ENCODE measurements around the gene PLB1.
"Not testable (repeated sequence)": the region's sequence is repeated elsewhere in the genome, so short reads cannot be mapped to it uniquely, and the experiment has no call there.

The PLB1 gene

DNA sequence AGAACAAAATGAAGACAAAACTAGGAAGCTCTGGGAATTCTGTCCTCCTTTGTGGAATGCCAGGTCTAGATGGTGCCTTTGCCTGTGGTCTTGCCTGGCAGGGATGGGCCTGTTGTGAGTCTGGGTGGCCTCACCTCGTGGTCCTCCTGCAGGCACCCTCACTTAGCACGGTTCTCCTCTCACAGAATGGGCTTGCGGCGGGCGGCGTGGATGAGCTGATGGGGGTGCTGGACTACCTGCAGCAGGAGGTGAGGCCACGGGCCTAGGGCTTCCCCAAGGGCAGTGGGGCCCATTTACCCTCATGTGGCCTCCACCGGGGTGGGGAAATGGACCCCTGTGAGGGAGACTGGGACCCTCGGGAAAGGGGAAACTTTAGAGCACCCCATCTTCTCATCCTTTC, 42.3 kb downstream of the PLB1 start:
- DNase-seq (ENCODE audit: low spot score) = no peak

DNA sequence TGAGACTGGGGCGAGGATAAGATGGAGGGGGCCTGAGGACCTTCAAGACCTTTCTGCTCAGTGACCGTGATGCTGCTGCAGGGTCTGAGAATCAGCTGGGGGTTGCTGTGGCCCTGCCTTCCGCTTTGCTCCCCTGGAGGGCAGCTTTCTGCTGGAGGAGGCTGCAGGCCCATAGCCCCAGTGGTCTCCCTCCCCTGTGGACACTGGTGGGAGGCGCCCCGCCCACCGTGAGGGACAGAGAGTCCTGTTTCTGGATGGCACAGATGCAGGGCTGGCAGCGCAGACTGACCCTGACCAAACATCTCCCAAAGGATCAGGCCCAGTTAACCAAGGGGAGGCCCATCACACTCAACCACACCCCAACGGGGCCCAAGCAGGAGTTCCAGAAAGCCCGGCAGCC, 42.8 kb downstream of the PLB1 start:
- DNase-seq (ENCODE audit: low spot score) = no peak

DNA sequence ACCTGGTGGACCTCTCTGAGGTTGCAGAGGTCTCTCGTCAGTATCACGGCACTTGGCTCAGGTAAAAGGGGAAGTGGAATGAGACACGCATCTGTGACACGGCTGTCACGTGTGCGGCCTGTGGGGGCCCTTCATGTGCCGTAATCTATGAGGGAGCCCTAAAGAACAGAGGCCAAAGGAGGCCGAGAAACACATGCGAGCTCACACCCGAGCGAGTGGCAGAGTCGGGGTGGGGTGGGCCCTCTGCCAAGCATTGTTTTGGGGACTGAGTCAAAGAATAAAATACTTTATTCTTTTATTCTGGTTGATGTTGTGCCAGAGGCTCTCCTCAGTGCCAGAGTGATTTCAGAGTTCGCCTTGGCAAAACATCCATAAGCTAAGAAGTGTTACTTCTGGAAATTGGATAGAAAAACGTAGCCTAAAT, 43.3 kb downstream of the PLB1 start:
- no peak for DNase-seq (ENCODE audit: low spot score)

DNA sequence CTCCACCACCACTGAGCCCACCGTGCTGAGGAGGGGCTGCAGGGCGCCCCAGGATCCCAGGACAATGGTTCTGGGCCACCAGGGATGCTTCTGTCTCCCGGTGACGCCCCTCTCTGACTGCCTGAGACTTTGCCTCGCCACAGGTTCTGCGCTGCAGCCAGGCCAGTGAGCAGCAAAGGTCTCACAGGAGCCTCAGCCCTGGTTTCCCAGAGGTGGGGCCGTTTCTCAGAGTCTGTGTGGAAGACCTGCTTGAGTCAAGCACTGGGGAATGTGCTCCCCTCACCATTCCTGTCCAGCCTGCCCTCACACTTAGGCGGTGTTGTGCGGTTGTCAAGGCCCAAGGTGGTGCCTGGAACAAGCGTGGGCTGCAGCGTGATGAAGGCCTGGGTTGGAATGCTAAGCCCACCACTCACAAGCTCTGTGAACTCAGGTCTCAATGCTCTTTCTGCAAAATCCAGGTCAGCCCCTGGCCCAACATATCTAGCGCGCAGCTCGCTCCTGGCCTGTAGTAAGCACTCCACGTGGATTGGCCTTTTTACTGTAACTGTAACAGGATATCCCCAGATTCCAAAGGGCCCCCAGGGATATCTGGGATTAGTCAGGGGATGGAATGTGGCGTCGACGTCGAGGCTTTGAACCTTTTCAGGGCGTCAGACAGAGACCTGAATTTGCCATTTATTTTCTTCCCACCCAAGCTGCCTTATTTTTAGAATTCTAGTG, 47.6 kb downstream of the PLB1 start:
- no peak for DNase-seq (ENCODE audit: low spot score)

DNA sequence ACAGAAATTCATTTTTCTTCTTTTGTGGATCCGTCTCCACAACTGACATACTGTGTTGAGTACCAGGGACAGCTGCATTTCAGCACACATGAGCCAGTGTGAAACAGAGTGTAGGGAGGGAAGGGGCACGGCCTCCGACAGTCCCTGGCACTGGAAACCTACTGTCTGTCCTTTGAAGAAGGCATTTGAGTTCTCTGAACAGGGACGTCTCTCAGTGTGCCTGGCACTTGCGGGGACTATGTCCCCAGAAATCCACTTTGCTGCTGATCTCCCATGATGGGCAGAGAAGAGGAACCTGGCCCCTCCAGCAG, 48.1 kb downstream of the PLB1 start:
- DNase-seq (ENCODE audit: low spot score) = no peak

DNA sequence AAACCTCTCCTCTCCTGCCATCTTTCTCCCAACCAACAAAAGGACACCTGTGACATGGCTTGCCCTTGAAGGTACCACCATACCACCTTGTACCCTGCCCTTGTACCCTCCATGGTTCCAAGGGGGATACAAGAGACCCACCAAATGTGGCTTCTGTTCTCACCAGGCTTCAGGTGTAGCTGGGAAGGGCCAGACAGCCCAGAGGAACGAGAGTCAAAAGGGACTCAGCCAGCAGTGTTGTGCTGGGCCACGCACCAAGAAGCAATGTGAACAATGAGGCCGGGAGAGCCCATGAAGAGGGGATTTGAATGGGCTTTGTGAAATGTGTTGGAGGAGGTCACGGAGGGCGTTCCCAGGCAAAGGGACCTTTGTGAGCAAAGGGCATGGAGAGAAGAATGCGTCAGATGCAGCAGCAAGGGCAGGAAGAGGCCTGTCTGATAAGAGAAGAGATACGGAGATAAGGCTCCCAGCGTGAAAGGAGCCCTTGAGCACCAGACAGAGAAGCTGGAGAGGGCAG, 48.6 kb downstream of the PLB1 start:
- DNase-seq (ENCODE audit: low spot score) = no peak

GRCh38 chr2:28544922-28545589, 49.2 kb downstream of the PLB1 start:
- DNase-seq (ENCODE audit: low spot score) = no peak

DNA sequence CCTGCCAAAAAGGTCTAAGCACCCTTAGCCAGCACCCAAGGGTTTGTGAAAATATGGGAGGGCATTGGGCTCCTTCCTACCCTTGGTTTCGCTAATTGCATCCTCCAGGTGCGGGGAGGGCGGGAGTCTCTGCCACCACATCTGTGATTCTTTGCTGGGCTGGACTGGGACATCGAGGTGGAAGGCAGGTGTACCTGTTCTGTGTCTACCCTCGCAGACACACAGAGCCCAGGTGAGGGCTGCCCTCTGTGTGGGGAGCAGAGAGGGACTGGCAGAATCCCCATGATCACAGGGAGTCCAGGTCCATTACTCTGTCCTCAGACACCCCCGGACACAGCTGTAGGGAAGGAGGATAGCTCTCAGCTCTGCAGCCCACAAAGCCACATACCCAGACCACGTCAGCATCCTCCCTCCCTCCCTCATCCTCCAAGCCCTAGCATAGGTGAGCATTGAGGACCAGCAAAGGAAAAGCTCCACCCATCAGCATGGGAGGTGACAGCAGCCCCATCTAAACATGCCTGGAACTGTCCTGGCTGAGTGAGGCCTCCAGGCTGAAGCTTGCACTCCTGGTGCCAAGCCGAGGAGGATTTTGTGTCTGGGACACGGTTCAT, 49.8 kb downstream of the PLB1 start:
- no peak for DNase-seq (ENCODE audit: low spot score)

DNA sequence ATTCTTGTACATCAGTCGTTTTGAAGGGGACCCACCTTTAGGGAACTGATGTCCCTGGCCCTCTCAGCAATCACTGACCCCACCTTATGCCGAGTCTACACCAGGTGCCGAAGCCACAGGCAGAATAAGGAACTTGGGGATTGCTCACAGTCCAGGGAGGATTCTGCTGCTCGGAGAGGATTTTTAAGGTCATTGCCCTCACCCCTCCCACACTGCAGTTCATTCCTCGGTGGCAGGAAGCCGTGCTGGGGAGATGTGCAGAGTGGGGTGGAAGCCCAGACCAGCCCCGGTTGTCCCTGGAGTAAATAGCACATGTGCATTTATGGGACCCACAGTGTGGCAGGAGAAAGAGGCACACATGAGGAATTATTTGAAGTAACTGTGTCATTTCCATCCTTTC, 50.4 kb downstream of the PLB1 start:
- no peak for DNase-seq (ENCODE audit: low spot score)

- DNase-seq (ENCODE audit: low spot score) = no peak
Observed at GRCh38 chr2:28547223-28547860, 51.5 kb downstream of the PLB1 start.

DNA sequence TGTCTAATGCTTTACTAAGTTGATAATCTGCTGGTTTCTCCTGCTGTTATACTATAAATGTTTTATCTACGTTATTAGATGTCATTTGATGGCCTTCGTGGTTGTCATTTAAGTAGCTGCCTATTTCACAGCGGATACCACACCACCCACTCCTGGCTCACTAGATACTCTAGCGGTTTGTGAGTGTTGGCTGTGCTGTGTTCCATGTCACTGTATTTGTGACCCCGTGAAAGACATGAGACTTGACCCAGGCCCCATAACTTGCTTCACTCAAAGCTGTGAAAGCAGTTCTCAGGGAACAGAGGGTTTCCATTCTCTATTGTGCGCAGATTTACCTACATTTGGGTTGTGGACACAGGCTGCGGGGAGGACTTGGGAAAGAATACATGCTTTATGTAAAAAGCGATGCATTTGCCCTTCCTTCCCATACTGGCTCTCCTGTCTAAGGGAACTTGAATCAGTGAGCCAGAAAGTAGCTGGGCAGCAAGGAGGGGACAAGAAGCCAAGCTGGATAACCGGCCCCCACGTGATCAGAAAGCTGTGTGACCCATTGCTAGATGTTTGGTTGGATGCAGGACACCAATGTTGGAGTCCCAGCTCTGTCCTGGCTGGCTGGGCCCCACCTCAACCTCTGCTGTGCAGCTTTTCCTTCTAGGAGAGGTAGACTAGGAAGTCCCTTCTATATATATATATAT, 52.2 kb downstream of the PLB1 start:
- no peak for DNase-seq (ENCODE audit: low spot score)

DNA sequence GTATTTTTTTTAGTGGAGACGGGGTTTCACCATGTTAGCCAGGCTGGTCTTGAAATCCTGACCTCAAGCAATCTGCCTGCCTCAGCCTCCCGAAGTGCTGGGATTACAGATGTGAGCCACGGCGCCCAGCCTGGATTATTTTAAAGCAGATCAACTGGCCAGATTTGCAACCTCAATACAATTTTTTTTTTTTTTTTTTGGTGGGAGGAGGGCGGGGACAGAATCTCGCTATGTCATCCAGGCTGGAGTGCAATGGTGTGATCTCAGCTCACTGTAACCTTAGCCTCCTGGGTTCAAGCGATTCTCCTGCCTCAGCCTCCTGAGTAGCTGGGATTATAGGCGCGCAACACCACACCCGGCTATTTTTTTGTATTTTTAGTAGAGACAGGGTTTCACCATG, 54.5 kb downstream of the PLB1 start:
- DNase-seq (ENCODE audit: low spot score) = not testable (repeated sequence)

DNA sequence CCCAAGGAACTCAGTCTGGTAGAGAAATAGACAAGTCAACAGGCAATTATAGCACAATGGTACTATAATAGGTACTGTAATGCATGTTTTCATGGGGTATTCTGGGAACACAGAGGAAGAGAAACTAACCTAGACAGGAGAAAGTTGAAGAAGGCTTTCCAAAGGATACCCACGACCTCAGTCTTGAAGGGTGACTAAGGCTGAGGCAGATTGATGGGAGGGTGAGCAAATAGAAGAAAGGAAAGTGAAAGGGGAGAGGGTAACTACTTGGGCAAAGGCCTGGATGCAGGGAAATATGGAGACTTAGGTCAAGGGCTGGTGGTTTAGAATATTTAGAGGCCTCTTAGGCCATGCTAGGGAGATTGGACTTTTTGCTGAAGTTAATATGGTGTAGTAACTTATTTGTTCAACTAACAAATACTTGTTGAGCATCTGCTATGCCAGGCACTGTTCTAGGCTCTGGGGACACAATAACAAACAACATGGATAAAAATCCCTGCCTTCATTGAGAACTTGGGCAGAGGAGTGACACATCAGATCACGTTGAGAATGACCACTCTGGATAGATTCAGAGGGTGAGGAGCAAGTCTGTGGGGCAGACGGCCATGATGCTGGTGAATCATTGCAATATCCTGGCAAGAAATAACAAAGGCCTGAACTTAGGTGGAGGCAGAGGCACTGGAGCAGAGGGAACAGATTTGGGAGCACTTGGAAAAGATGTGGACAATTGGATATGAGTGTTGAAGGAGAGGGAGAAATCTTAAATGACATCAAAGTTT, 56.4 kb downstream of the PLB1 start:
- DNase-seq (ENCODE audit: low spot score) = no peak

- no peak for DNase-seq (ENCODE audit: low spot score)
Observed at GRCh38 chr2:28556303-28556702, 60.4 kb downstream of the PLB1 start.

DNA sequence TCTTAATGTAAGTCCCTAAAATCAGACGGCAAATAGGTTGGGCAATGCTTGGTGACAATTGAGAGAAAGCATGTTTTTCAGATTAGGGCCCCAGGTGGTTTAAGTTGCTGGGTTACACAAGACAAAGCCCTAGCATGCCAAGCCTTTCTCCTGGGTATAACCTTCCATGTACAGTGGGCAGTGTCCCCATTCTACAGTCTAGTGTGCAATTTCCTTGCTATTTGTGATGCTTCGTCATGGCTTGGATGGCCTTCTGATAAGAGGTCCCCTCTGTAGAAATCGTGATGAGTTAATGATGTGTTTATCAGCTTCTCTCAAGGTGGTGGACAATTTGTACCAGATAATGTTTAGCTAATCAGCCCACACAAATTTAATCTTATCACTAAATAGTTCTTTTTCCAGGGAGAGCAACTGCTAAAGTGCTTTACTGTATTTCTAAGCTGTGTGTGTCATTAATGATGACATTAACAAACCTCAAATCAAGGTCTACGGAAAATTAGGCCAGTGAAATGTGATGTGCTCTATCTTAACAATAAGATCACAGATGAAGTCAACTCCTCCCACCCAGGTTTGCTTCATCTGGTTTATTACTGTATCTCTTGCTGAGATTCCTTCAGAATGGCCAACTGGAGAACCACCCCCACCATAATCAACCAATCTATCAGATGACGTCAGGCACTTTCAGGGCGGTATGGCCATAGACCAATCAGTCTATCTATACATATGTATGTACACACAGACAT, 61.7 kb downstream of the PLB1 start:
- DNase-seq (ENCODE audit: low spot score) = no peak

DNA sequence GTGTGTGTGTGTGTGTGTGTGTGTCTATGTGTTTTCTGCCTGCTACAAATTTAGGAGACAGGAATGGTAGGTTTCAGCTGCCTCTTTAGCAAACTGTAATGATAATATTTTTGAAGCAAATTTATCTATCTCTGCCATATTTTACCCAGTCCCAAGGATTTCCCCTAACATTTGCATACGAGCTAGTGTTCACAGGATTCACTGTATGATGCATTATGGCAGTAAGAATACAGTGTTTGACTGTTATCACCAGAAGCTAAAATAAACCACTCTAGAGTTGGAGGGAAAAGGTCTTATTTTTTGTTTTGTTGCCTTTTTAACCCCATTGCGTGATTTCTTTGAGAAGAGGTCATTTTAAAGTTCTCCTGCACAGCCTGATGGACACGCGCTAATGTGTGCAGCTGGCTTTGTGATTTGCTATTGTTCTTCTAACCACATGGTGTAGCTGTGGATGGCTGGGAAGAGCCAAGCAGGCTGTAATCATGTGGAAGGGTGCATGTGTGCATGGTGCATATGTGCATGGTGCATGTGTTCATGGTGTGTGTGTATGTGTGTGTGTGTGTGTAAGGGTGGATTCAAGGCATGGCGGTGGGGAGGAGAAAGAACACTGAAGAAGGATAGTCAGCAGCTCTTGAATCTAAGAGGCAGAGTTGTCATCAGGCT, 62.4 kb downstream of the PLB1 start:
- no peak for DNase-seq (ENCODE audit: low spot score)

DNA sequence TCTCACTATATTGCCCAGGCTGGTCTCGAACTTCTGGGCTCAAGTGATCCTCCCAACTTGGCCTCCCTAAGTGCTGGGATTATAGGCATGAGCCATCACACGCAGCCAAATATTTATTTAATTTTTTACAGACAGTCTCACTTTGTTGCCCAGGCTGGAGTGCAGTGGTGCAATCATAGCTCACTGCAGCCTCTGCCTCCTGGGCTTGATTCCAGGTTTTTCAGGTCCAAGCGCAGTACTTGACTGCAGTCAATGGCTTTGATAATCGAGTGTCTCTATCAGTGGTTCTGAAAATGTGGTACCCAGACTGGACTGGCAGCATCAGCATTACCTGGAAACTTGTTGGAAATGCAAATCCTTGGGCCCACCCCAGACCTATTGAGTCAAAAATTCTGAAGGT, 63.1 kb downstream of the PLB1 start:
- no peak for DNase-seq (ENCODE audit: low spot score)

DNA sequence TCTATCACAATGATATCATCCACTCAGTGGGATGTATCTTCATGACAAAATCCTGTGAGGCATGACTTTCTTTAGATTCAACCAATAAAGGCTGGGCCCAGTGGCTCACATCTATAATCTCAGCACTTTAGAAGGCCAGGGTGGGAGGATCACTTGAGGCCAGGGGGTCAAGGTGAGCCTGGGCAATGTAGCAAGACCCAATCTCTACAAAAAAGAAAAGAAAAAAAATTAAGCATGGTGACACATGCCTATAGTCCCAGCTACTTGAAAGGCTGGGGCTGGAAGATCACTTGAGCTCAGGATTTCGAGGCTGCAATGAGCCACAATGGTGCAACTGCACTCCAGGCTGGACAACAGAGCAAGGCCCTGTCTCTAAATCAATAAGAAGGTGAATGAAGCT, 68.0 kb downstream of the PLB1 start:
- no peak for DNase-seq (ENCODE audit: low spot score)

DNA sequence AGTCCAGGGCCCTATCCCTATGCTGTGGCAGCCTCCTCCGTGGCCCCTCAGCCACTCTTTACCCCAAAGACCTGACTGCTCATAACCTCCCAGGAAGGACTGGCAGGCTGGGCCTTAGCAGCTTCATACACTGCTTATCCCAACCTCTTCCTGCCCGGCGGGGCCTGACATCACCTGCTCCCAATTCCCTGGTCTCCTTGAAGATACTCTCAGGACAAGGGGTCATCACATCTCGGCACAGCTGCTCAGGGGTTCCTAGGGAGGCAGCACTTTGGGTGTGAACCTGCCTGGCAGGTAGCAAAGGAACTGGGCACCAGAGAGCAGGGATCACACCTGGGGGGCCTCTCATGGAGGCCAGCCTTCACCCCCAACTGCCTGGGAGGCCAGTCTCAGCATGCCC, 68.5 kb downstream of the PLB1 start:
- no peak for DNase-seq (ENCODE audit: low spot score)

DNA sequence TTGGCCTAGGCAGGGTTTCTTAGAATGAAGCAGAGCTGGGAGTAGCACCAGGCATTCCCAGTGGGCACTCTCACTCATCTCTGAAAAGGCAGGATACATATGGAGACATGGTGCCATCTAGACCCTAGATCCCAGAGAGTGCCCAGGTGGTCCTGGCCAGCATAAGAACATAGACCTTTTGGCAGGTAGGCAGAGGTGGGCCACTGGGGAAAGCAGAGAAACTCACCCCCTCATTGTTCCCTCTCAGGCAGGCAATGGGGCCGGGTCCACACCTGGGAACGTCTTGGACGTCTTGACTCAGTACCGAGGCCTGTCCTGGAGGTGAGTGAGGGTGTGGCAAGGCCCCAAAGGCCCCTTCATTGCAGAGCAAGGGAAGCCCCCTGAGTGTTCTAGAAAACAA, 69.2 kb downstream of the PLB1 start:
- DNase-seq (ENCODE audit: low spot score) = no peak

All from left forelimb (tissue), 1 donor.